Neuronal stem cell (in vitro differentiated cells): ENCODE results near the gene CS.
"Not testable (repeated sequence)": the region's sequence is repeated elsewhere in the genome, so short reads cannot be mapped to it uniquely, and the experiment has no call there.

Experiments
- DNase-seq: peaks from one replicate; pipeline ENCODE4 v3.0.0-alpha.2; 2013; ENCODE audit warnings: low spot score
- H2AFZ ChIP-seq: one replicate; pipeline ENCODE4 v1.6.1; 2013; ENCODE audit warnings: mild to moderate bottlenecking, low read length, inconsistent platforms
- H2AK5ac ChIP-seq: 2 replicates; pipeline ENCODE4 v1.6.1; 2013; ENCODE audit warnings: low read depth, mild to moderate bottlenecking, inconsistent platforms, low read length, moderate library complexity, mixed read lengths
- H2BK120ac ChIP-seq: 2 replicates; pipeline ENCODE4 v1.6.1; 2013; ENCODE audit warnings: low read depth, mild to moderate bottlenecking, inconsistent platforms, low read length, moderate library complexity, mixed read lengths
- H2BK12ac ChIP-seq: one replicate; pipeline ENCODE4 v1.6.1; 2013; ENCODE audit warnings: low read length, inconsistent platforms
- H2BK15ac ChIP-seq: 2 replicates; pipeline ENCODE4 v1.6.1; 2013; ENCODE audit warnings: mild to moderate bottlenecking, low read length, inconsistent platforms, mixed read lengths
- H2BK5ac ChIP-seq: one replicate; pipeline ENCODE4 v1.6.1; 2013; ENCODE audit warnings: inconsistent platforms, mild to moderate bottlenecking, low read length, moderate library complexity
- H3K14ac ChIP-seq: one replicate; pipeline ENCODE4 v1.6.1; 2013; ENCODE audit warnings: low read length, inconsistent platforms
- H3K18ac ChIP-seq: 2 replicates; pipeline ENCODE4 v1.6.1; 2013; ENCODE audit warnings: low read length, inconsistent platforms
- H3K23ac ChIP-seq: 2 replicates; pipeline ENCODE4 v1.6.1; 2013; ENCODE audit warnings: low read depth, mild to moderate bottlenecking, mixed read lengths, low read length, inconsistent platforms; ENCODE audit not compliant: poor library complexity
- H3K27ac ChIP-seq: replicated peaks from 3 replicates; pipeline ENCODE4 v1.5.1; 2013; ENCODE audit warnings: low read length, inconsistent platforms
- H3K27me3 ChIP-seq, 3 experiments: 2 replicates each; pipeline ENCODE4 v1.6.1; 2013; ENCODE audit warnings: low read length in 3 of 3, mild to moderate bottlenecking in 2 of 3, inconsistent platforms in 1 of 3, low read depth in 1 of 3, mixed read lengths in 1 of 3, moderate library complexity in 1 of 3; ENCODE audit not compliant: control insufficient read depth in 3 of 3, insufficient read depth in 3 of 3
- H3K36me3 ChIP-seq, 2 donors: replicated peaks in 1 of 2; 2 replicates each; pipeline ENCODE4 v1.6.1; 2013; ENCODE audit warnings: low read length in 2 of 2; ENCODE audit not compliant: control insufficient read depth in 2 of 2, insufficient read depth in 2 of 2
- H3K4ac ChIP-seq: 2 replicates; pipeline ENCODE4 v1.6.1; 2013; ENCODE audit warnings: inconsistent platforms, mild to moderate bottlenecking, low read length, moderate library complexity
- H3K4me1 ChIP-seq, 2 donors: 1 replicate in 1 of 2; 2 replicates in 1 of 2; pipeline ENCODE4 v1.6.1; 2013; ENCODE audit warnings: low read length in 2 of 2, low read depth in 1 of 2; ENCODE audit not compliant: control insufficient read depth in 2 of 2, insufficient read depth in 1 of 2
- H3K4me2 ChIP-seq: one replicate; pipeline ENCODE4 v1.6.1; 2013; ENCODE audit warnings: mild to moderate bottlenecking, low read length, inconsistent platforms; ENCODE audit not compliant: insufficient read depth, poor library complexity, severe bottlenecking
- H3K4me3 ChIP-seq, 2 donors: 2 replicates each; pipeline ENCODE4 v1.5.1; 2013; ENCODE audit warnings: low read length in 2 of 2, mild to moderate bottlenecking in 2 of 2, inconsistent platforms in 1 of 2, moderate library complexity in 1 of 2
- H3K79me1 ChIP-seq: one replicate; pipeline ENCODE4 v1.6.1; 2013; ENCODE audit warnings: low read depth, mild to moderate bottlenecking, inconsistent platforms, low read length, moderate library complexity
- H3K9ac ChIP-seq: one replicate; pipeline ENCODE4 v1.6.1; 2013; ENCODE audit warnings: mild to moderate bottlenecking, low read depth, low read length, inconsistent platforms; ENCODE audit not compliant: poor library complexity
- H3K9me3 ChIP-seq, 2 donors: replicated peaks in 1 of 2; 2 replicates each; pipeline versions ENCODE3 to v1.6.1; 2013; ENCODE audit warnings: low read length in 2 of 2, mild to moderate bottlenecking in 2 of 2, inconsistent platforms in 1 of 2, low read depth in 1 of 2, mixed read lengths in 1 of 2, moderate library complexity in 1 of 2; ENCODE audit not compliant: control insufficient read depth in 2 of 2, insufficient read depth in 1 of 2
- H4K8ac ChIP-seq: one replicate; pipeline ENCODE4 v1.6.1; 2013; ENCODE audit warnings: low read depth, mild to moderate bottlenecking, inconsistent platforms, low read length, moderate library complexity
- H4K91ac ChIP-seq: one replicate; pipeline ENCODE4 v1.6.1; 2013; ENCODE audit warnings: low read length, low read depth, mild to moderate bottlenecking, inconsistent platforms; ENCODE audit not compliant: poor library complexity
- WGBS, 2 donors: extraction: QIAGEN DNeasy Blood & Tissue Kit; methylation state at CpG; one replicate each; pipeline ENCODE4 v1.1.7; 2013; ENCODE audit warnings: missing lambda C conversion rate in 2 of 2, mixed read lengths in 1 of 2; ENCODE audit not compliant: insufficient read length in 2 of 2, insufficient replicate concordance in 1 of 2; ENCODE audit errors: extremely low coverage in 2 of 2; 5-methylcytosine and 5-hydroxymethylcytosine counted together

CS gene

DNA sequence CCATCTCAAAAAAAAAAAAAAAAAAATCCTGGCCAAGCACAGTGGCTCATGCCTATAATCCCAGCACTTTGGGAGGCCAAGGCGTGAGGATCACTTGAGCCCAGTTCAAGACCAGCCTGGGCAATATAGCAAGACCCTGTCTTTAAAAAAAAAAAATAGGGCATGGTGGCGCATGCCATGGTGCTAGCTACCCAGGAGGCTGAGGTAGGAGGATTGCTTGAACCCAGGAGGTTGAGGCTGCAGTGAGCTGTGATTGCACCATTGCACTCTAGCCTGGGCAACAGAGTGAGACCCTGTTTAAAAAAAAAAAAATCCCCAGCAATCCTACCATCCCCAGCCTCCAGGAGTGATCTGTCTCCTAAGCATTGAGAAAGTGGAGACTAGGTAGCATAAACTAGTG is 42.2 kb upstream of the CS start:
- not testable (repeated sequence) for H3K27me3 ChIP-seq, DNase-seq, H3K4me1 ChIP-seq, H4K8ac ChIP-seq, H2AK5ac ChIP-seq, H3K4me2 ChIP-seq, H3K79me1 ChIP-seq, H3K4ac ChIP-seq, H3K9me3 ChIP-seq, H3K27ac ChIP-seq, H2BK5ac ChIP-seq, H2BK15ac ChIP-seq, H2AFZ ChIP-seq, H3K14ac ChIP-seq, H3K18ac ChIP-seq, H3K9ac ChIP-seq, H2BK12ac ChIP-seq, H3K4me3 ChIP-seq, H3K23ac ChIP-seq, H2BK120ac ChIP-seq, H4K91ac ChIP-seq
- H3K36me3 ChIP-seq, result peaks cover 13 to 51% of the 10 kb centered on the region in 2 donors
- no CpG with 5 or more reads among the region's 2 CpGs for WGBS, 2 donors

DNA sequence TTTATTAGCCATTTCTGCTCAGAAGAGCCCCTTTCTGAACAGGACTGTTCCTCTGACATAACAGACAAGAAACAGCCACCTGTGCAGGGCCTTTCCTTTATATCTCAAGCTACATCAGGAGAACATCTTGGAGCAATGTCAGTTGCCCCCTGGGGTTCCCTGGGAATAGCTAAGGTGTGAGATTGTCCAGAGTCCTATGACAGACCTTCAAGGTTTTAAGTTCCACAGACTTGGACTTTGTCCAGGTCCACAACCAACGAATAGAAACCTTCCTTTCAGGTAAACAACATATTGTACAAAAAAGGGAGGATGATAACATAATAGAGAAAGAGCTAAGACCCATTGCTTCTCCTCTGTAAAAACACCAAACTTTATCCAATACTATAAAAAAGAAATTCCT is 41.5 kb upstream of the CS start:
- H2AK5ac ChIP-seq, result no peak overlapping the region
- H3K36me3 ChIP-seq, result peaks cover 13 to 44% of the 10 kb centered on the region in 2 donors
- no peak overlapping the region for H3K14ac ChIP-seq
- H3K18ac ChIP-seq, result no peak overlapping the region
- no peak overlapping the region for H3K4ac ChIP-seq
- H2BK15ac ChIP-seq, result no peak overlapping the region
- WGBS, 2 donors, result no CpG with 5 or more reads among the region's 1 CpG
- H3K27me3 ChIP-seq, result no peaks in the 10 kb centered on the region
- H3K4me3 ChIP-seq, result no peak overlapping the region
- no peak overlapping the region for H3K27ac ChIP-seq
- H3K23ac ChIP-seq, result no peak overlapping the region
- H3K9me3 ChIP-seq, result no peaks in the 10 kb centered on the region
- no peak overlapping the region for H3K9ac ChIP-seq
- no peak overlapping the region for H4K91ac ChIP-seq
- H3K79me1 ChIP-seq, result no peaks in the 10 kb centered on the region
- no peak overlapping the region for H3K4me2 ChIP-seq
- H2BK12ac ChIP-seq, result no peak overlapping the region
- H2BK120ac ChIP-seq, result no peak overlapping the region
- no peak overlapping the region for H2BK5ac ChIP-seq
- H2AFZ ChIP-seq, result no peak overlapping the region
- H3K4me1 ChIP-seq, result peaks cover 0 to 7% of the 10 kb centered on the region in 2 donors
- no peak overlapping the region for H4K8ac ChIP-seq
- DNase-seq, result no peak

DNA sequence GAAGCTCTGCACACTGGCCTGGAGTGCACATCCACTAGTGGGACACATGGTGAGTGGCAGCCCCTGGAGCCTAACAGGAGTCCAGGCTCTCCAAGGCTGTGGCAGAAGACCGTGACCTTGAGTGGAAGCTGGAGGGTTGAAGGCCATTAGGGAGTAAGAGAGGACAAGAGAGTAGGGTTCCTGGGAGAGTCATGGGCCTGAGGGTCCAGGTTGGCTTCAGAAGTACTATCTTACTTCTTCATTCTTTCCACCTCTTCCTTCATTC is 39.0 kb upstream of the CS start:
- Histone ChIP-seq H3K4me3 (peak overlapping the region in 1 of 2 donors; percentile 14), H3K27ac (peak overlapping the region; percentile 5), H2BK120ac (no peak overlapping the region), H3K36me3 (peaks cover 10 to 24% of the 10 kb centered on the region in 2 donors), H3K14ac (no peak overlapping the region), H3K23ac (no peak overlapping the region), H4K8ac (no peak overlapping the region), H3K9ac (no peak overlapping the region), H3K4me2 (no peak overlapping the region), H3K4me1 (peaks cover 2 to 9% of the 10 kb centered on the region in 2 donors), H3K18ac (peak overlapping the region; percentile 60), H2BK5ac (no peak overlapping the region), H4K91ac (no peak overlapping the region), H2BK12ac (no peak overlapping the region), H2AFZ (peak overlapping the region; percentile 66), H2AK5ac (no peak overlapping the region), H3K9me3 (no peaks in the 10 kb centered on the region), H3K79me1 (no peaks in the 10 kb centered on the region), H2BK15ac (no peak overlapping the region), H3K27me3 (no peaks in the 10 kb centered on the region), H3K4ac (no peak overlapping the region)
- no peak for DNase-seq
- WGBS, 2 donors, result no CpG with 5 or more reads among the region's 1 CpG

DNA sequence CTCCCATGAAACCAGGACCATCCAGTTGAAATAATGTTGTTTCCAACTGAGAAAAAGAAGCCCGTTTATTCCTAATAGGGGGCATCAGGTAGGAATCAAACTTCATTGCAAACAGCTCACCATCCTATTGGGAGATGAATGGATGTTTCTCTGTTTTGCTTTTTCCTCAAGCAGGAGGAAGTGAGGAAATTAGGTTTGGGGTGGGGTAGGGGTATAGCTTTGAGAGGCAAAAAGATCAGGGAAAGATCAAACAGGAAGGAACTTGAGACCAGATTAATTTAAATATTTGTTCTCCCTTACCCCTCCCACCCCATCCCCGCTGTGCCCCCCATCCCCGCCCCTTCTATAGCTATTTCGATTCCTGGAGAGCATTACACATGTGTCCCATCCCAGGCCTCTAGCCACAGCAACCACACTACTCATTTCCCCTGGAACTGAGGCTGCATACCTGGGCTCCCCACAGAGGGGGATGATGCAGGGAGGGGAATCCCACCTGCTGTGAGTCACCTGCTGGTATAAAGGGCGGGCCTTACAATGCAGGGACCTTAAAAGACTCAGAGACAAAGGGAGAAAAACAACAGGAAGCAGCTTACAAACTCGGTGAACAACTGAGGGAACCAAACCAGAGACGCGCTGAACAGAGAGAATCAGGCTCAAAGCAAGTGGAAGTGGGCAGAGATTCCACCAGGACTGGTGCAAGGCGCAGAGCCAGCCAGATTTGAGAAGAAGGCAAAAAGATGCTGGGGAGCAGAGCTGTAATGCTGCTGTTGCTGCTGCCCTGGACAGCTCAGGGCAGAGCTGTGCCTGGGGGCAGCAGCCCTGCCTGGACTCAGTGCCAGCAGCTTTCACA is 38.4 kb upstream of the CS start, which contains the start of gene IL23A:
Gene IL23A, plus strand, starts transcription at position 577 of the 850 bp plus-strand sequence. Its CDS starts 161 bp downstream, at position 738.
- Histone ChIP-seq H3K79me1 (no peaks in the 10 kb centered on the region), H3K18ac (peak within 1 kb of the TSS; percentile 60), H3K14ac (no peak within 1 kb of the TSS), H2AFZ (peak within 1 kb of the TSS; percentile 66), H4K8ac (no peak within 1 kb of the TSS), H2BK5ac (no peak within 1 kb of the TSS), H3K23ac (no peak within 1 kb of the TSS), H2BK12ac (no peak within 1 kb of the TSS), H3K27ac (peak within 1 kb of the TSS; percentile 5), H4K91ac (no peak within 1 kb of the TSS), H3K9ac (no peak within 1 kb of the TSS), H2BK120ac (no peak within 1 kb of the TSS), H3K27me3 (no peaks in the 10 kb centered on the region), H3K9me3 (no peaks in the 10 kb centered on the region), H3K4me2 (no peak within 1 kb of the TSS), H3K4me1 (peaks cover 2 to 9% of the 10 kb centered on the region in 2 donors), H3K4me3 (peak within 1 kb of the TSS in 1 of 2 donors; percentile 14), H3K36me3 (peaks cover 5 to 19% of the 10 kb centered on the region in 2 donors), H3K4ac (no peak within 1 kb of the TSS), H2AK5ac (no peak within 1 kb of the TSS), H2BK15ac (no peak within 1 kb of the TSS)
- no CpG with 5 or more reads among the region's 9 CpGs for WGBS, 2 donors
- DNase-seq, result no peak
